Mesodermal cell (in vitro differentiated cells): ENCODE results near the gene HYKK.

ENCODE experiments used
- H3K27ac ChIP-seq: 2 replicates; pipeline ENCODE4 v1.7.0; 2013; ENCODE audit warnings: mild to moderate bottlenecking, low read depth, low read length, moderate library complexity; ENCODE audit not compliant: severe bottlenecking
- H3K36me3 ChIP-seq: 2 replicates; pipeline ENCODE4 v1.7.1; 2013; ENCODE audit warnings: mild to moderate bottlenecking, low read length, moderate library complexity; ENCODE audit not compliant: control insufficient read depth, insufficient read depth
- H3K4me1 ChIP-seq: one replicate; pipeline ENCODE4 v1.7.1; 2013; ENCODE audit warnings: mild to moderate bottlenecking, low read length; ENCODE audit not compliant: insufficient read depth, control insufficient read depth, poor library complexity, severe bottlenecking
- H3K4me3 ChIP-seq: 2 replicates; pipeline ENCODE4 v1.7.0; 2013; ENCODE audit warnings: low read length, control low read depth, mild to moderate bottlenecking; ENCODE audit not compliant: insufficient read depth, poor library complexity, severe bottlenecking; ENCODE audit errors: extremely low read depth
- H3K9me3 ChIP-seq: 2 replicates; pipeline ENCODE4 v1.7.1; 2013; ENCODE audit warnings: mild to moderate bottlenecking, low read length, moderate library complexity; ENCODE audit not compliant: control insufficient read depth
- WGBS, 2 experiments: methylation state at CpG; one replicate each; pipeline ENCODE4 v1.1.5; 2013; ENCODE audit warnings: missing lambda C conversion rate in 2 of 2; ENCODE audit not compliant: insufficient coverage in 2 of 2; 5-methylcytosine and 5-hydroxymethylcytosine counted together

Gene HYKK

DNA sequence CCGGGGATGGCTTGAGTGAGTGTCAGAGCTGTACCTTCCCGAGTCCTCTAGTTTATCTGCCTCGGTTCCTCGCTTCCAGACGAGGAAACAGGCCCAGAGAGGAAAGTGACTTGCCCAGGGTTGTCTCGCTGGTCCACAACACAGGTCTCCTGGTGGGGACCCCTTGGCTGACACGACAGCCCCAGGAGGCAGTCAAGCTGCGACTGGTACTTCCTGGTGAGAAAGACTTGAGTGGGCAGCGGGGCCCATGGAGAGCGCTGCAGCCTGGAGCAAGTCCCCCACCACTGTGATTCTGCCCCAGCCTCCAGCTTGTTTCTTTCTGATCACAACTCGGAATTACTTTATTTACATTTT, 57.3 kb downstream of the HYKK start:
- 80 to 83% methylated on average over 10 of the region's 11 CpGs for WGBS, 2 experiments
- H3K36me3 ChIP-seq: no peaks in the 10 kb centered on the region
- no peaks in the 10 kb centered on the region for H3K4me1 ChIP-seq
- peak overlapping the region; percentile 66 for H3K4me3 ChIP-seq
- no peaks in the 10 kb centered on the region for H3K9me3 ChIP-seq
- H3K27ac ChIP-seq: no peak overlapping the region

DNA sequence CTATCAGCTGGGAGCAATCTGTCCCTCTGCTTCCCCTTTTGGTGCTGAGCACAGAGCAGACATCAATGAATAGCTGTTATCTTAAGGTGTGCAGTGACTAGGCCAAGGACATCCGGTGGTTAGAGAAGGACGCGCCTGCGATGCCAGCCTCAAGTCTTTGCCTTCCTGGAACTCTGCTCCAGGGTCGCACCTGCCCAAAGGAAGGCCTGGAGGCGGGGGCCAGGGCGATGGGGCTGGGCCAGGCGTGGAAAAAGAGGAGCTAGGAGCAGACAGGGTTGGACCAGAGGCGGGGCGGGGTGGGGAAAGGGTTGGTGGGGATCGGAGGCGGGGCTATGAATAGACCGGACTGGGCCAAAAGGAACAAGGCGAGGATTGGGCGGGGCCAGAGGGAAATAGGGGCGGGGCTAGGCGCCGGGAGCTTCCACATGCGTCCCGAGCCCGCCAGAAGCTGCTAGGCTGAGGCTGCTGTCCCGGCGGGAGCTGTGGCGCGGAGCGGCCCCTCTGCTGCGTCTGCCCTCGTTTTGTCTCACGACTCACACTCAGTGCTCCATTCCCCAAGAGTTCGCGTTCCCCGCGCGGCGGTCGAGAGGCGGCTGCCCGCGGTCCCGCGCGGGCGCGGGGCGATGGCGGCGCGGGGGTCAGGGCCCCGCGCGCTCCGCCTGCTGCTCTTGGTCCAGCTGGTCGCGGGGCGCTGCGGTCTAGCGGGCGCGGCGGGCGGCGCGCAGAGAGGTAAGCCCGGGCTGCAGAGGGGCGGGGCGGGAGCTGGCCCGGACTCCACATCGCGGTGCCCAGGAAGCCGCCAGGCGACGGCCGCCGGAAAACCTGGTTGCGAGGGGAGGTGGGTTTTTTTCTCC, 57.9 kb downstream of the HYKK start, which contains the start of gene CHRNA5:
Gene CHRNA5 (plus strand): TSS at position 424 of the 854 bp plus-strand sequence. CDS start 200 bp downstream, at position 624.
- H3K4me3 ChIP-seq: peak within 1 kb of the TSS; percentile 66
- H3K9me3 ChIP-seq: no peaks in the 10 kb centered on the region
- 0 to 1% methylated on average over 45 to 55 of the region's 75 CpGs for WGBS, 2 experiments
- no peaks in the 10 kb centered on the region for H3K36me3 ChIP-seq
- peak within 1 kb of the TSS; percentile 39 for H3K27ac ChIP-seq
- no peaks in the 10 kb centered on the region for H3K4me1 ChIP-seq

DNA sequence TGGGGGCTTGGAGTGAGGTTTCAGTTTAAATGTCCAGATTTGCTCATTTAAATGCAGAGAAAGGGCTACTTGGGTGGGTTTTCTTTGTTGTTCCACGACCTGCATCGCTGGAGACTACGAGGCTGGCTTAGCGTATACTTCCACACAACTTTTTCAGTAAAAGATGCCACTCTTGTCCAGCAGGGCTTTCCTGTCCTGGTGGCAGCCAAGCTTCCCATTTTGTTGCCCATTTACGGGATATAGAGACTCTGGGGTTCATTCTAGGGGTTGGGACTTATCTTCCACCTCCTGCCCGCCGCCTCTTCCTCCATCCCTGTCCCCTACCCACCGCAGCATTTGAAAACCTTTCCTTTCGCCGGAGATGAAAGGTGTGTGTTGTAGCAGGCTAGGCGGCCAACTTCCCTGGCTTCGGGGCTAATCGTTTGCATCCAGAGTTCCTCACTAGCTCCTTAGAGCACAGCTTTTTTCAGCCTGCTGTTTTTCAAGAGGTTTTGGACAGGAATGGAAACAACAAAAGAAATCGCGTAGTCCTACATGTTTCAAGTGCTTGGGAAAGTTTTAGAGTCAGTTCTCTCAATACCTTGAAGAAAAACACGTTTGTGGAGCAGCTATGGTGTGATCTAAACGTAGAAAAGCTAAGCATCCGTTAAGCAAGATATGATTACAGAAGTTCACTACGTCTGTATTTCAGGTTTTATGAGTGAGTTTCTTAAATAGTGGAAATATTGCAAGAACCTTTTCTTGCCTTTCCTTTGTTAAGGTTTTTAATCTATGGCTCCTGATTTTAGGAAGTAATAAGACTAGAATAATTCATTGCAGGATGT, 58.8 kb downstream of the HYKK start:
- no peaks in the 10 kb centered on the region for H3K36me3 ChIP-seq
- 6 to 10% methylated on average over 7 to 8 of the region's 19 CpGs for WGBS, 2 experiments
- H3K27ac ChIP-seq: peak overlapping the region; percentile 39
- H3K9me3 ChIP-seq: no peaks in the 10 kb centered on the region
- H3K4me1 ChIP-seq: no peaks in the 10 kb centered on the region
- H3K4me3 ChIP-seq: peak overlapping the region; percentile 66

DNA sequence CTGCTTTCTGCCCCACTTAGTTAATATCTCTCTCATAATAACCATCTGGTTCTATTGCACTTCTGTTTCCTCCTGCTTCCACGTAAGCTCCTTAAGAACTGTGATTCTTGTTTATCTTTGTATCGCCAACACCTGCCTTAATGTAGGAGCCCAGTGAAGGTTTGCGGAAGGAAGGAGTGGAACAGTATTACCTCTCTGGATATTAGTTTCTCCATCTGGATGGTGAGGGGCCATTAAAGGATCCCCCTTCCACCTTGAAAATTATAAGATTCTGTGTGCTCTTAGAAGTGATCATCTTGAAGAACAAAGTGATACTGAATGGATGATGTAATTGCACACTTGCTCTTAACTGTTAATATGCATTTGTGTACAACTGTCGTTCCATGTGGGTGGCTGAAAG, 60.2 kb downstream of the HYKK start:
- H3K36me3 ChIP-seq: no peaks in the 10 kb centered on the region
- no peak overlapping the region for H3K27ac ChIP-seq
- H3K4me3 ChIP-seq: no peak overlapping the region
- H3K4me1 ChIP-seq: no peaks in the 10 kb centered on the region
- WGBS, 2 experiments: 80% methylated on average over 1 of the region's 4 CpGs; no CpG with 5 or more reads in 1 of the 2 experiments
- H3K9me3 ChIP-seq: no peaks in the 10 kb centered on the region

DNA sequence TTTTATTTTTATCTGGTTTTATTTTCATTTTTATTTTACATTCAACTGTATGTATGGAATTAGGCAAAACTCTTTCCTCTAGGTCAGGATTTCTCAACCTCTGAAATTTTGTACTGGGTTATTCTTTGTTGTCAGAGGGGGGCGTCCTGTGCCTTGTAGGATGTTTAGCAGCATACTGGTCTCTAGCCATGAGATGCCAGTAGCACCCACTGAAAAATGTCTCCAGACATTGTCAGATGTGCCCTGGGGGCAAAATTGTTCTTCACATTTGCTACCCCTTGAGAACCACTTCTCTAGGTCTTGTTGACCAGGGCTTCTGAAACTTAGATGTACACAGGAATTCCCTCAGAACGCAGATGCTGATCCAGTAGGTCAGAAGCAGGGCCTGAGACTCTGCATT, 63.3 kb downstream of the HYKK start:
- WGBS, 2 experiments: 60 to 94% methylated on average over 1 to 2 of the region's 2 CpGs
- Histone ChIP-seq H3K27ac (no peak overlapping the region), H3K36me3 (no peaks in the 10 kb centered on the region), H3K4me3 (no peak overlapping the region), H3K4me1 (no peaks in the 10 kb centered on the region), H3K9me3 (no peaks in the 10 kb centered on the region)

DNA sequence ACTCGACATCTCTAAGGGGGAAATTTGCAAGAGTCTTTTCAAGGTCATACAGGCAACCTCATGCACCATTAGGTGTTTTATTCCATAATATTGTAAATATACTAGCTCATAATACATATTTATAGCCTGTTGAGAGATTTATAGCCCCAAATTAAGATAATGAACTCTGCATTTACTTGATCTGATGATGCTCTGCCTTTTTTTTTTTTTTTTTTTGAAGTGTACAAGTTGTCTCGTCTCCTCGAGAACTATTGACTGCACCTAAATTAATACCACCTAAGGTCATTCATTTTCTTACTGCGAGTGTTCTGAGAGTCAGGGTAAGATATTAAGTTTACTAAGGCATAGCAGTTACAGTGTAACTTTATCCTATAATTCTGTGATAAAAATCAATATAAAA, 64.0 kb downstream of the HYKK start:
- H3K9me3 ChIP-seq: no peaks in the 10 kb centered on the region
- H3K4me3 ChIP-seq: no peak overlapping the region
- no peak overlapping the region for H3K27ac ChIP-seq
- WGBS, 2 experiments: no CpG with 5 or more reads among the region's 4 CpGs
- H3K4me1 ChIP-seq: no peaks in the 10 kb centered on the region
- no peaks in the 10 kb centered on the region for H3K36me3 ChIP-seq

DNA sequence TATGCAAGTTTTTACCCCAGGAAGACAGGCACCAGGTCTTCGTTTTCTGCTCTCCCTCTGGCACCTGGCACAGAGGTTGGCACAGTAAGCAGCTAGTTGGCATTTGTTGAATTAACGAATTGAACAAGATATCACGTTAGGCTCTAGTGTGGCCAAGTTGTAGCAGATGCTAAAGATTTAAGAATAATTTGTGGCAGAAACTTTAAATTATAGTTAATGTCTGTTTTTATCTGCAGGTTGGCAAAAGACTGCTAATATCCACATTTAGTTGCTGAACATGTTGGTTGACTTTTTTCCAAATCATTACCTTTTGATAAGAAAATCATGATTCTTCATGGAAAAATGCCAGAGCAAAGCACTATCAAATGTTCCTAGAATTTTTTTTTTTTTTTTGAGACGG, 66.0 kb downstream of the HYKK start:
- H3K27ac ChIP-seq: no peak overlapping the region

DNA sequence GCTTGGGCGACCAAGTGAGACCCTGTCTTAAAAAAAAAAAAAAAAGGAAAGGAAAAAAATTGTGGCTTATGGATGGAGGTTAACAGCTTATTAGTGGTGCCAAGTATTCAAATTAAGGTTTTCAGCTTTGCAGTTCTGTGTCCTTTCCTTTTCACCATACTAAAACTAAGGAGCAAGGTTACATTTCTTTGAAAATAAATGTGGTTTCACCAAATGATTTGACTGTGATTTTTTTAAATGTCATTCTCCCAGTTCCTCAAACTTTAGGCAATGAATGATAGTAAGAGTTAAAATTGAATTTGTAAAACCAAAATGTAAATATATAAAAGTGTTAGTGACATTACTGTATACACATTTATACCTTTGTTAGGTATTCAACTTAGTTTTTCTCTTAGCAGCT, 67.6 kb downstream of the HYKK start:
- Histone ChIP-seq H3K4me3 (no peak overlapping the region), H3K4me1 (no peaks in the 10 kb centered on the region), H3K36me3 (no peaks in the 10 kb centered on the region), H3K9me3 (no peaks in the 10 kb centered on the region), H3K27ac (no peak overlapping the region)
- WGBS, 2 experiments: 88% methylated on average over 1 of the region's 1 CpG; no CpG with 5 or more reads in 1 of the 2 experiments

More for the DNA sequence above, 66.0 kb downstream of the HYKK start:
- Histone ChIP-seq H3K9me3 (no peaks in the 10 kb centered on the region), H3K4me3 (no peak overlapping the region), H3K36me3 (no peaks in the 10 kb centered on the region), H3K4me1 (no peaks in the 10 kb centered on the region)
- 89 to 94% methylated on average over 2 to 3 of the region's 4 CpGs for WGBS, 2 experiments
